HG02973 (cell line): ENCODE results near the gene F3.
"Not testable (repeated sequence)": the region's sequence is repeated elsewhere in the genome, so short reads cannot be mapped to it uniquely, and the experiment has no call there.

Source experiments
- ATAC-seq: cut with Tn5 transposase; IDR thresholded peaks from one replicate; pipeline ENCODE4 v1.9.1; 2021; ENCODE audit warnings: moderate library complexity; ENCODE audit not compliant: unreplicated experiment

Gene F3

DNA sequence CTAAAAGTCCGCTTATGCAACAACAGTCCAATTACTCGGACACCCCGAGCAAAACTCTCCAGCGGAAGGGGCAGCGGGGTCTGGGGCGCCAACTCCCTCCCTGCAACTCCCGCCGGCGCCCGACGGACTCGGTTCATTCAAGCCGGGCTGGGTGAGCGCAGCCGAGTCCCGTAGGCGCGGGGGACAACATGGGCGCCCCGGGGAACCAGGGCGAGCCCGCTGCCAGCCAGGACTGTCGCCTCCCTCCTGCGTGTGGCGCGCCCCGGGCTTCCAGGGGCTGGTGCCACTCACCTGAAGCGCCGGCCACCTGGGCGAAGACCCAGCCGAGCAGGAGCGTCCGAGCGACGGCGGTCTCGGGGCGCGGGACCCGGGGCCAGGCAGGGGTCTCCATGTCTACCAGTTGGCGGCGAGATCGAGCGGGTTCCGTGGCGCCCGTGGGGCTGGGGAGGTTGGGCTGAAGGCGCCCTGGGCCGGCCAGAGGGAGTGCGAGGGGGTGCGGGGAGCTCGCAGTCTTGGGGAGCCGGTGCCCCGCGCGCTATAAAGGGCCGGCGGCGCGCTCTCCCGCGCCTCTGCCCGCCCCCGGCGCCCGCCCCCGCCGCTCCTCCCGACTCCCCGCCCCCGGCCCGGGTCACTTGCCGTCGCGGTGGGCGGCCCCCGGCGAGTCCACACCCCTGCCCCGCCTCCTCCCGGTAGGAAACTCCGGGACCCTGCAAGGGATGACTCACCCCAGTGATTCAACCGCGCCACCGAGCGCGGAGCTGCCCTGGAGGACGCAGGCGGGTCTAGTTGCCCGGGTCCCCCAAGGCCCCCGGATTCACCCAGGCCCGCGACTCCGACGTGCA lies at the start of gene F3:
Gene F3, minus strand, starts transcription at position 514 of the 842 bp plus-strand sequence. Its CDS starts 123 bp downstream, at position 391.
- peak; percentile 79 for ATAC-seq

DNA sequence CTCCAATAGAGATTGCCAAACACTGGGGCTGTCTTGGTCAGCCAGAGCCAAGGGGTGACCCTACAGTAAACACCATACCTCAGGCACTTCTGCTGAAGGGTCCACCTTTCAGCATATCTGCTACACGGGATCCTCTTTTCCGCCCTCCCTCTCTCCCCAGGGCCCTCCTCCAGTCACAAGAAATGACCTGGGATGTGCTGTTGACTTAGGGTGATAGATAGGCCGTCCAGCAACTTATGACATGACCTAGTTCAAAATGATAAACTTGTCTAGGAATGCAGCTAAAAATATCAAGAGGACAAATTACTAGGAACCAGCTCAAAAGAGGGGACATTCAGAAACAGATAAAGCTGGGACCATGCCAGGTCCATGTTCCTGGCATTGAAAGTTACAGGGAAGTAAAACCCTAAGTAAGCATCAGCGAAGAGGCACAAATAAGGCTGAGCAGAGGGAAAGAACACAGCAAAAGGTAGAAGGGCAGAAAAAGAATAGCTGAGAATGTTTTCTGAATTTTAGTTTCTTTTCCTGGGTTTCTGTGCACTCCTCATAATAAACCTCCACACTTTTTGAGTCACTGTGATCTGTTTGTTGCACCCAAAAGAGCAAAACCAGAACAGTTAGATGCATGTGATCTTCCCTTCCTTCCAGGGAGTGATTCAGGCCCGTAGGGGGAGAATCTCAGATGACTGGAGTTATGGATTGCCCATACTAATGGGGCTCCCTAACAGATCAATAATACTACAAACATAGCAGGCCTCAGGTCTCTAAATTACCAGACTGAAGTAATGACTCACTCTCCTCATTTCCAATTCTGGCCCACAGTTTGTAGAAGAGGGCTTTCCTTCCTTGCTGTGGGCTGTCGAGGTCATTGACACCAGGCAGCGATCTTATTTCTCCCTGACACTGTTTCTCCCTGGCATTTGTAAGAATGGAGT lies 48.9 kb upstream of the F3 start:
- no peak for ATAC-seq

DNA sequence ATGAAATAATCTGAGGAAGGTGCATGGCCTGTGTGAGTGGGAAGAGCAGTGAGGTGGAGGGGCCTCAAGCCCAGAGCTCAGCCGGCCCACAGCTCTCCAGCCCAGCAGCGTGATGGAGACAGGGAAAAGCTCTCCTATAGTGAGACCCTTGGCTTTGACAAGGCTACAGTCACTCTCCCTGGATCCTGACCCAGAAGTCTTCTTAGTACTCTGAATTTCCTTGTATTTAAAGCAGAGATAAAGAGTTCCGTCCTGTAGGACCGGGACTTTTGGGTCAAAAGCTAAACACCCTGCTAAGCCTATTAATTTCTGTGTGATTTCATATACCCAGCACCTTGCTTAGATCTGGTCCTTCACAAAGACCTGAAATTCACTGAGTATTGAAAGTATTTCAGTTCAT lies 48.2 kb upstream of the F3 start:
- no peak for ATAC-seq

DNA sequence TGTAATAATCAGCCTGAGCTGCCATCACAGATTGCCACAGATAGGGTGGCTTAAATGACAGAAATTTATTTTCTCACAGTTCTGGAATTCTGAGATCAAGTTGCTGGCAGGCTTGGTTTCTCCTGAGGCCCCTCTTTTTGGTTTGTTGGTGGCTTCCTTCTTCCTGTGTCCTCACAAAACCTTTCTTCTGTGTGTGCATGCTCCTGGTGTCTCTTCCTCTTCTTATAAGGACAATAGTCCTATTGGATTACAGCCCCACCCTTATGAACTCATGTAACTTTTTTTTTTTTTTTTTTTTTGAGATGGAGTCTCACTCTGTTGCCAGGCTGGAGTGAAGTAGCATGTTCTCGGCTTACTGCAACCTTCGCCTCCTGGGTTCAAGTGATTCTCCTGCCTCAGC lies 41.0 kb upstream of the F3 start:
- no peak for ATAC-seq

DNA sequence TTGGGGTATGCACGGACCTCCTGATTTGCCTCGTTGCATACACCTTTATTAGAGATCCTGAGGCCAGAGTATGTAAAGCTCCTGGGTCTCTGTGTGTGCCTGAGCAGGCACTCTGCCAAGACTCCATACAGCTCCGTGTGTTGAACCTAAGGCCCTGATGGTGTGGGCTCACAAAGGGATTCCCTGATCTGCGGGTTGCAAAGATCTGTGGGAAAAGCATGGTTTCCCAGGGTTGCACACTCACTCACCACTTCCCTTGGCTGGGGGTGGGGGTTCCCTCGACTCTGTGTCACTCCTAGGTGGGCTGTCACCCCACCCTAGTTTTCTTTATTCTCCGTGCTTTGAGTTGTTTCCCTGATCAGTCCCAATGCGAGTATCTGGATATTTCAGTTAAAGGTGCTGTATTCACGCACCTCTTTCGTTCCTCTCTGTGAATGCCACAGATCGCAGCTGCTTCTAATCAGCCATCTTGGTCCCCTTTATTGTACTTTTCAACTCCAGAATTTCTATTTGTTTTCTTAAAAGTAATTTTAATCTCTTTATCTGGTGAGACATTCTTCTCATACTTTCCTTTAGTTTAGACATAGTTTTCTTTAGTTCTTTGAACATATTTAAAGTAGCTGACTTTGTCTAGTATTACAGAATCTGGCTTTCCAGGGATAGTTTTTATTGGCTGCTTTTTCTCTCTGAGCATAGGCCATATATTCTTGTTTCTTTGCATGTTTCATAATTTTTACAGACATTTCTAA lies 39.0 kb upstream of the F3 start:
- ATAC-seq, result no peak

DNA sequence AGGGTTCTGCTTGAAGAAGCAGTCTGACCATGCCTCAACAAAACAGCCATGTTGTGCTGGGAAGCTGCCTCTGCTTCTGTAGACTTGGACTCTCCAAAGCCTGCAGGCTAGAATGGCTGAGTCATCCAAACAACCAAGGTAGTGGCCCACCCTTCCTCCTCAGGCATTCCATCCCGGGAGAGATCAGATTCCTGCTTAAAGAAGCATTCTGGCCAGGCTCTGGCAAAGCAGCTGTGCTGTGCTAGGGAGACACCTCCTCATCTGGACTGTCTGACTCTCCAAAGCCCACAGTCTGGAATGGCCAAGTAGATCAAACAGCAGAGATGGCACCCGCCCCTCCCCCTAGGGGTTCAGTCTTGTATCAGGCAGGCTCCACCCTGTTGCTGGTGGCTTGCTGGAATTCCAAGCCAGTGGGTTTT lies 38.3 kb upstream of the F3 start:
- no peak for ATAC-seq

DNA sequence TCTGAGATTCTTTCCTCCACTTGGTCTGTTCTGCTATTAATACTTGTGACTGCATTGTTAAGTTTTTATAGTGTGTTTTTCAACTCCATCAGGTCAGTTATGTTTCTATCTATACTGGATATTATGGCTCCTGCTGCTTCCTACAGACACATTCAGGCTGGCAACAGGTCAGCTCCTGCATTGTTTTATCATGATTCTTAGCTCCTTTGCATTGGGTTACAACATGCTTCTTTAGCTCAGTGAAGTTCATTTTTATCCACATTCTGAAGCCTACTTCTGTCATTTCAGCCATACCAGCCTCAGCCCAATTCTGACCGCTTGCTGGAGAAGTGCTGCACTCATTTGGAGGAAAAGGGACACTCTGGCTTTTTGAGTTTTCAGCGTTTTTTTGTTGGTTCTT lies 37.3 kb upstream of the F3 start:
- ATAC-seq, result no peak

DNA sequence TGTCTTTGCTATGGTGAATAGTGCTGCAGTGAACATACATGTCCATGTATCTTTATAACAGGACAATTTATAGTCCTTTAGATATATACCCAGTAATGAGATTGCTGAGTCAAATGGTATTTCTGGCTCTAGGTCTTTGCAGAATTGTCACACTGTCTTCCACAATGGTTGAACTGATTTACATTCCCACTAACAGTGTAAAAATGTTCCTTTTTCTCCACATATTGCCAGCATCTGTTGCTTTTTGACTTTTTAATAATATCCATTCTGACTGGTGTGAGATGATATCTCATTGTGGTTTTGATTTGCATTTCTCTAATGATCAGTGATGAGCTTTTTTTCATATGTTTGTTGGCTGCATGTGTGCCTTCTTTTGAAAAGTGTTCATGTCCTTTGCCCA lies 32.4 kb upstream of the F3 start:
- not testable (repeated sequence) for ATAC-seq

DNA sequence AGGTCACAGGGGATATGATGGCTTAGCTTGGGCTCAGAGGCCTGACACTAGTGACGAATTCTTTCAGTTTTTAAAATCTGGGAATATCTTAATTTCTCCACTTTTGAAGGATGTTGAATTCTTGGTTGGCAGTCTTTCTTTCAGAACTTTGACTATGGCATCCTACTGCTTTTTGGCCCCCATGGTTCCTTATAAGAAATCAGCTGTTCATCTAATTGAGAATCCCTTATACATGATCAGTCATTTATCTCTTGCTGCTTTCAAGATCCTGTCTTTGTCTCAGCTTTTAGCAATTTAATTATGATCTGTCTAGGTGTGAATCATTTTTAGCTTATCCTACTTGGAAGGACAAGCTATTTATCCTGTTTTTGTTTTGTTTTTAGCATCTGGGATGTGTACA lies 31.2 kb upstream of the F3 start:
- no peak for ATAC-seq

DNA sequence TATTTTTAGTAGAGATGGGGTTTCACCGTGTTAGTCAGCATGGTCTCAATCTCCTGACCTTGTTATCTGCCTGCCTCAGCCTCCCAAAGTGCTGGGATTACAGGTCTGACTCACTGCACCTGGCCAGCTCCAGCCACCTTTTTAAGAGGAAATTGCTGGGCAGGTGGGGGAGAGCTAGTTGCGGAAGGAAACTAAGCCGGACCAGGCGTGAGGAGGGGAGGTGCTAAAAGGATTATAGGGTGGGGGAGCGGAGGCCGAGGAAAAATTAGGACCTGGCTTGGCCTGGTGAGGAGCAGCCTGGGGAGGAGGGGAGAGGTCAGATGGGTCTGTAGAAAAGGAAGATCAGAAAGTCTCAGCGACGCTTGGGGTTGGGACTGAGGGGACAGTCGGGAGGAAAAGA lies 29.4 kb upstream of the F3 start:
- ATAC-seq, result not testable (repeated sequence)

DNA sequence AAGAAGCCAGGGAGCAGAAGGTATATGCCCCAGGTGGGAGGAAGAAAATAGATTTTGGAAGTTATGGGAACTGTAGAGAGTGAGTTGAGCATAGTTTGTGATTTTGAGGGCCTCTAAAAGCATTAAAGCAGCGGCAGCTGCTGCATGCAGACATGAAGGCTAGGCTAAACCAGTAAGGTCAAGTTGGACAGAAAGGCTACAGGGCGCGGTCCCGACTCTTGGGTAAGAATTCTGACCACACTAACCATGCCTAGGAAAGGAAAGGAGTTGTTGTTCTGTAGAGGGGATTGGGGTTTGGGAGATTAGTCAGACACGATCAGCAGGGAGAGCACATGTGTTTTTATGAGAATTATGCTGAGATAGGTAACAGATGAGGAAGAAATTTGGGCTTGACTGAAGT lies 27.2 kb upstream of the F3 start:
- not testable (repeated sequence) for ATAC-seq

DNA sequence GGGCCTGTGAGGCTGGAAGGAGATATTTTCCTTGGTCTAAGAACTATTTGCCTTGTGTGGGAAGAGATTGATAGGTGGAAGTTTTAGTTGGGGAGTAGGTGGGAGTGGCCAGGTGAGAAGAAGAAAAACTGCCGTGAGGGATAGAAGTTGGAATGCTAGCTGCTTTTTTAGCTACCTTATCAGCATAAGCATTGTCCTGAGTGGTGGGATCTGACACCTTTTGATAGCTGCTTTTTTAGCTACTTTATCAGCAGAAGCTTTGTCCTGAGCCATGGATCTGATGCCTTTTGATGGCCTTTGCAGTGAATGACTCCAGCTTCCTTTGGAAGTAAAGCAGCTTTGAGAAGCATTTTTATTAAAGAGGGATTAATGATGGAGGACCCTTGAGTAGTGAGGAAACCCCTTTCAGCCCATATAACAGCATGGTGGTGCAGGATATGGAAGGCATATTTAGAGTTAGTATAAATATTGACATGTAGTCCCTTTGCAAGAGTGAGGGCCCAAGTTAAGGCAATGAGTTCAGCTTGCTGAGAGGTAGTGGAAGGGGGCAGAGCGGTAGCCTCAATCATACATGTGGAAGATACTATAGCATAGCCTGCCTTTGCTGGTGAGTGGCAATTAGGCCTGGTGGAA lies 26.5 kb upstream of the F3 start:
- not testable (repeated sequence) for ATAC-seq

DNA sequence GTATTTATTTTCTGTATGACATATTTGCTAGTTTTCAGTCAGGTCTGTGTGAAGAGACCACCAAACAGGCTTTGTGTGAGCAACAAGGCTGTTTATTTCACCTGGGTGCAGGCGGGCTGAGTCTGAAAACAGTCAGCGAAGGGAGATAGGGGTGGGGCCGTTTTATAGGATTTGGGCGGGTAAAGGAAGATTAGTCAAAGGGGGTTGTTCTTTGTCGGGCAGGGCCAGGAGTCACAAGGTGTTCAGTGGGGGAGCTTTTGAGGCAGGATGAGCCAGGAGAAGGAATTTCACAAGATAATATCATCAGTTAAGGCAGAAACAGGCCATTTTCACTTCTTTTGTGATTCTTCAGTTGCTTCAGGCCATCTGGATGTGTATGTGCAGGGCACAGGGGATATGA lies 24.9 kb upstream of the F3 start:
- ATAC-seq, result not testable (repeated sequence)

DNA sequence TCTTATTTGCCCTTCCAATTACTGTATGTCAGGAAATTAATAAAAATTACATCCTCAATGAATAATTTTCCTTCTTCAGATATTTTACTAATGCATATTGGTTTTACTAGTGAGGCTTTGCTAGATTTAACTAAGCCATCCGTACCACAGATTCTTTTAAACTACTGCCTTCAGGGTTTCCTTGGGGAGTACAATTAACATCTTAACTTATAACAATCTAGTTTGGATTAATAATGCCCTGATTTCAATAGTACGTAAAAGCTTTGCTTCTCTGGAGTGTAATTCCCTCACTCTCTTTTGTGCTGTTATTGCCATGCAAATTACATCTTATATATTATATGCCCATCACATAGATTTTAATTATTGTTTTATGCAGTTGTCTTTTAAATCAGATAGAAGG lies 24.3 kb upstream of the F3 start:
- no peak for ATAC-seq

DNA sequence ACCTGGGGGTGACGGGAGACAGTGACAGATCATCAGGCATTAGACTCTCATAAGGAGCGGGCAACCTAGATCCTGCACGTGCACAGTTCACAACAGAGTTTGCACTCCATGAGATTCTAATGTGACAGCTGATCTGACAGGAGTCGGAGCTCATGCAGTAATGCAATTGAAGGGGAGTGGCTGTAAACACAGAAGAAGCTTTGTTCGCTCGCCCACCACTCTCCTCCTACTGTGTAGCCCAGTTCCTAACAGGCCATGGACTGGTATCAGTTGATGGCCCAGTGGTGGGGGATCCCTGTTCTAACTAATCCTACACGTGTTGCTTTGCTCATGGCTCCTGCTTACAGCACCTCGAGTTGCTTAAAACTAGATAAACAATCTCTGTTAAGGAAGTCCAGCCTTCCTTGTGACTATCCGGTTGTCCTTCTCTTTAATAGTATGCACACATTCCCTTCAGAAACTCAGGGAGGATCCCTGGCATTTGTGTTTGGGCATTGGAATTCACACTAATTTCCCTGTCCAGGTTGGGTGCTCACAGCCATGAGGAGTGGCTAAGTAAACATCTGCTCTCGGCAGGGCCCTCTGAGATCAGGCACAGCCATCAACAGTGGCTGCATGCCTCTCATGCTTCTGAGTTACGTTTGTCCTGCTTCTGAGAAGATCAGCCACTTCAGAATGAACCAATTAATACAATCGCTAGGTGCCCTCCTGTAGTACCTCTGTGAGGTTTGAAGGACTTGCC lies 21.1 kb upstream of the F3 start:
- ATAC-seq, result no peak

DNA sequence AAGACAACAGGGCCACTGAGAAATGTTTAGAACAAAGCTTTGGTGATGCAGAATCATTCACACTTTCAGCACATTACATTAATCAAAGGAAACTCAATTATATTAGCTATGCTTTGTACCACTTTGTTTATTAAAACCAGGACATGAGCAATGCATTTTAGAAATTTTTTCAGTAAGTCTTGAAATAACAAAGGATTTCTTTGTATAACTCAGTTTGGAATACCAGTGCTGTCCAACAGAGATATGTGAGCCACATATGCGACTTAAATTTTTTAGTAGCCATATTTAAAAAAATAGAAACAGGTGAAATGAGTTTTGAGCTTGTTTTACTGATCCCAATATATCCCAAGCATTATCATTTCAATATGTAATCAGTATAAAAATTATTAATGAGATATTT lies 18.8 kb upstream of the F3 start:
- ATAC-seq, result no peak

DNA sequence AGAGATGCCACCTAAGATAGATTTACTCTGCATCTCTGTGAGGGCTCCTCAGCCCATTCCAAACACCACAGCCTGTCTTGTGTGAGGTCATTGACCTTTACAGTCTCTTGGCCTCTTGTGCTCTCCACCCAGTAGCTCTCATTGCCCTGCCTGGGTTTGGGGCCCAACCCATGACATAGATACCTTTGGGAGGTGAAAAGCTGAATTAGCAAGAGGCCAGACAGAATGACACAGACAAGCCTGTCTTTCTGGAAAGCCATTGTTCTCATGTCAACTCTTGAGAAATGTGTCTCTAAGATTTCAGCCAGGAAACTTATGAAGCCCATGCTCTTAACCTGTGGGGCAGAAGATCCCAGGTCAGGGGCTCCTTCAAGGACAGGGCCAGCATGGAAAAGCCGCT lies 18.4 kb upstream of the F3 start:
- ATAC-seq, result no peak

DNA sequence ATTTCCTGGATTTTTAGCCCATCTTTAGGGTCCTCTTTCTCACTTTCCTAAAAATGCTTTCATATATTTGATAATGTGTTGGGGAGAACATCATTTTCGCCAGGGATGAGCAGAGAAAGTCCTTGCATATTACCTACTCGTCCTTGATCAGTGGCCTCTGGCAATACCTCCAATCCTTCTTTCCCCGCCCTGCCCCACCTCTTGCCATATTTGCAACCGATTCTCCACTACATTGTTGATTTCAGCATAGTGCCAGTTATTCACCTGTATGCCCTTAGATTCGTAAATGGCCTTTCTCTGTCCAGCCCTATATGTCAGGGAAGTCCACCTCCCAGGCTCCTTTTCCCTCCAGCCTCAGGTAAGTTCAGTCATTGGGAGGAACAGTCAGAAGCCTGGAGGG lies 13.5 kb upstream of the F3 start:
- ATAC-seq, result no peak

DNA sequence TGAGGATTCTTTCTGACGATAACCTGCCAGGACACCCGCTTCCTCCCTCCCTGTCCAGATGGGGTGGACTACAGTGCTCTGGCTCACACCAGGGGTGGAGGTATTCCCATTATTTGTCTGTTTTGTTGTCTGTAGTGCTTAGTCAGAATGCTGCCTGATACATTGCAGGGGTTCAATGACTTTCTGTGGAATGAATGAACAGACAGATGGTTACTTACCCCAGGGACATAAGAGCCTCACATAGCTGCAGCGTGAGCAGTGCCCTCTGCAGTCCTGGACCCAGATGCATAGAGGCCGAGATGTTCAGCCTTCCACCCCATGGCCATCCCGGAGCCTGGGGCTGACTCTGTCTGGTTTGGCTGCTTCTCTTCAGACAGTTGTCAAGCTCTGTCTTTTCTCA lies 13.0 kb upstream of the F3 start:
- ATAC-seq, result no peak

DNA sequence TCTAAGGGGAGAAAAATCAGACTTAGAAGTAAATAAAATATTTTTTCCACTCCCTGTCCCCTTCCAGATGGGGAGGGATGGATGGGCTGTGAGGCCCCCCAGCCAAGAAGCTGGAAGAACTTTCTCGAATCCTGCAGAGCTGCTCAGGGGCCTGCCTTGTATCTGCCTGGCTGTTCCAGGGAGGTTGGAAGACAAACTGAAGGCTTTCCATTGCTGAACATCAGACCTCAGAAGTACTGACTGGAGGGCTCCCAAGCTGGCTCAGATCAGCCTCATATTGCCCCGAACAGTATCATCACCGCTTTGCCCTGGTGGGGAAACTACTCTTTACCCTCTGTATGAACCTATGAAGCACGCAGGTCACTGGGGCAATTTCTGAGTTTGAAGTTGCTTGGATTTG lies 12.4 kb upstream of the F3 start:
- no peak for ATAC-seq
